Activated CD8-positive, alpha-beta T cell treated with anti-CD3 and anti-CD28 coated beads for 36 hours (primary cell): ENCODE data around the gene TPI1. TPM values are rescaled to one million over a fixed set of nuclear protein-coding genes. Genes with fewer than 3 reads are reported as not detected.
"Not testable (repeated sequence)": the region's sequence is repeated elsewhere in the genome, so short reads cannot be mapped to it uniquely, and the experiment has no call there.

ENCODE experiments used
- ATAC-seq: fragments of 200-7000 bp; cut with Tn5 transposase; one replicate; pipeline ENCODE4 v1.10.0; 2021; ENCODE audit warnings: mild to moderate bottlenecking, moderate library complexity
- CTCF ChIA-PET: fragments of 350-600 bp; sonication (Branson Sonifier 250); formaldehyde crosslinking; loops from one replicate; lab custom pipeline; 2021; ENCODE audit warnings: antibody characterized with exemption; lab: Charles Lee
- POLR2A ChIA-PET: fragments of 350-600 bp; sonication (Branson Sonifier 250); formaldehyde crosslinking; loops from one replicate; lab custom pipeline; 2021; ENCODE audit warnings: antibody characterized with exemption; lab: Charles Lee
- DNase-seq: peaks from one replicate; pipeline ENCODE4 v3.0.0-alpha.2; 2020
- H3K27ac Mint-ChIP-seq: one replicate; pipeline ENCODE4 v1.8.0; 2021; ENCODE audit warnings: mild to moderate bottlenecking, mixed read lengths
- H3K27me3 Mint-ChIP-seq: one replicate; pipeline ENCODE4 v1.8.0; 2021; ENCODE audit warnings: mixed read lengths
- H3K36me3 Mint-ChIP-seq: one replicate; pipeline ENCODE4 v1.8.0; 2021; ENCODE audit warnings: low read depth, mixed read lengths
- H3K4me1 Mint-ChIP-seq: one replicate; pipeline ENCODE4 v1.8.0; 2021; ENCODE audit warnings: low read depth, mixed read lengths
- H3K4me3 Mint-ChIP-seq: one replicate; pipeline ENCODE4 v1.8.0; 2021; ENCODE audit warnings: mild to moderate bottlenecking, moderate library complexity, mixed read lengths
- H3K9me3 Mint-ChIP-seq: one replicate; pipeline ENCODE4 v1.8.0; 2021; ENCODE audit warnings: mixed read lengths
- intact Hi-C: fragments of 100-400 bp; cut with micrococcal nuclease; formaldehyde crosslinking; loops from one replicate; pipeline ENCODE4 v1.10.0; 2022
- total RNA-seq, 2 experiments: library from RNA; stranded (reverse); gene quantifications; one replicate each; pipeline ENCODE4 v1.2.3, GENCODE V29; 2021
- TF ChIP-seq, protein P1 (sequence below): fragments of 200-600 bp; IDR thresholded peaks from one replicate; pipeline ENCODE4 v1.8.0; 2022; ENCODE audit warnings: antibody characterized with exemption, mild to moderate bottlenecking

The TPI1 gene
- total RNA-seq, 2 experiments from 2014 or later: 1,714 to 1,776 TPM

- ATAC-seq: no peak
- Mint-ChIP-seq H3K9me3 (no peaks in the 10 kb centered on the region), H3K36me3 (peaks cover 6% of the 10 kb centered on the region), H3K27me3 (no peaks in the 10 kb centered on the region), H3K4me3 (no peak overlapping the region), H3K27ac (no peak overlapping the region), H3K4me1 (no peaks in the 10 kb centered on the region)
- intact Hi-C loops: no loop called here
- DNase-seq: no peak
- POLR2A ChIA-PET: interaction anchor here (1.1 to 6.6 kb wide), 2 partner anchors 13 to 60 kb away, joined by 3 to 79 read pairs; partner anchors contain the start of genes C12orf57, RNU7-1, SPSB2 and TPI1
- CTCF ChIA-PET: interaction anchor here (5.7 kb wide), 1 partner anchor 11 kb away, joined by 30 read pairs; the partner anchor contains the start of gene SPSB2
- TF ChIP-seq, protein P1, sequence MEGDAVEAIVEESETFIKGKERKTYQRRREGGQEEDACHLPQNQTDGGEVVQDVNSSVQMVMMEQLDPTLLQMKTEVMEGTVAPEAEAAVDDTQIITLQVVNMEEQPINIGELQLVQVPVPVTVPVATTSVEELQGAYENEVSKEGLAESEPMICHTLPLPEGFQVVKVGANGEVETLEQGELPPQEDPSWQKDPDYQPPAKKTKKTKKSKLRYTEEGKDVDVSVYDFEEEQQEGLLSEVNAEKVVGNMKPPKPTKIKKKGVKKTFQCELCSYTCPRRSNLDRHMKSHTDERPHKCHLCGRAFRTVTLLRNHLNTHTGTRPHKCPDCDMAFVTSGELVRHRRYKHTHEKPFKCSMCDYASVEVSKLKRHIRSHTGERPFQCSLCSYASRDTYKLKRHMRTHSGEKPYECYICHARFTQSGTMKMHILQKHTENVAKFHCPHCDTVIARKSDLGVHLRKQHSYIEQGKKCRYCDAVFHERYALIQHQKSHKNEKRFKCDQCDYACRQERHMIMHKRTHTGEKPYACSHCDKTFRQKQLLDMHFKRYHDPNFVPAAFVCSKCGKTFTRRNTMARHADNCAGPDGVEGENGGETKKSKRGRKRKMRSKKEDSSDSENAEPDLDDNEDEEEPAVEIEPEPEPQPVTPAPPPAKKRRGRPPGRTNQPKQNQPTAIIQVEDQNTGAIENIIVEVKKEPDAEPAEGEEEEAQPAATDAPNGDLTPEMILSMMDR: no peak
Observed at GRCh38 chr12:6883683-6884082, 16.4 kb downstream of the TPI1 start.

- POLR2A ChIA-PET: interaction anchor here (1.1 to 6.6 kb wide), 2 partner anchors 8 to 14 kb away, joined by 8 to 79 read pairs; partner anchors contain the start of genes SPSB2 and TPI1
- CTCF ChIA-PET: interaction anchor here (5.7 kb wide), 1 partner anchor 12 kb away, joined by 30 read pairs; the partner anchor contains the start of gene SPSB2
- Mint-ChIP-seq H3K9me3 (no peaks in the 10 kb centered on the region), H3K4me3 (no peak overlapping the region), H3K27me3 (no peaks in the 10 kb centered on the region), H3K36me3 (peaks cover 6% of the 10 kb centered on the region), H3K27ac (no peak overlapping the region), H3K4me1 (no peaks in the 10 kb centered on the region)
- DNase-seq (no peak), ATAC-seq (no peak)
- TF ChIP-seq, protein P1: no peak
- intact Hi-C loops: no loop called here
Observed at GRCh38 chr12:6884539-6884938, 17.2 kb downstream of the TPI1 start.

- intact Hi-C loops: not testable (repeated sequence)
Observed at GRCh38 chr12:6886206-6886999, 19.1 kb downstream of the TPI1 start.

DNA sequence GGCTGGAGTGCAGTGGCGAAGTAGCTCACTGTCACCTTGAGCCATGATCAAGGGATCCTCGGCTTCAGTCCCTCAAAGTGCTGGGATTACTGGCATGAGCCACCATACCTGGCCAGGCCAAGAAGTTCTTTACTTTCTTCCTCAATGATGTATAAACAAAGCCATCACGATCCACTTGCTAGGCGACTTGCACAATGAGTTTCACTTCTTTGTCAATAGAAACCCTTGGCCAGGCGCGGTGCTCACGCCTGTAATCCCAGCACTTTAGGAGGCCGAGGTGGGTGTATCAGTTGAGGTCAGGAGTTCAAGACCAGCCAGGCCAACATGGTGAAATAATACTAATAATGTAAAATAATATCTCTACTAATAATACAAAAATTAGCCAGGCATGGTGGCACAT, 20.1 kb downstream of the TPI1 start:
- ChIA-PET POLR2A (interaction anchor here (1.1 kb wide), 1 partner anchor 15 kb away, joined by 4 read pairs; the partner anchor contains the start of gene SPSB2), CTCF (no interaction called here)
- Mint-ChIP-seq H3K27ac (no peak overlapping the region), H3K4me3 (no peak overlapping the region), H3K9me3 (no peaks in the 10 kb centered on the region), H3K4me1 (peaks cover 16% of the 10 kb centered on the region), H3K27me3 (no peaks in the 10 kb centered on the region), H3K36me3 (peaks cover 6% of the 10 kb centered on the region)
- TF ChIP-seq, protein P1: no peak
- ATAC-seq (no peak), DNase-seq (no peak)
- intact Hi-C loops: no loop called here

More at GRCh38 chr12:6886206-6886999, 19.1 kb downstream of the TPI1 start:
- POLR2A ChIA-PET: interaction anchor here (6.6 kb wide), 1 partner anchor 16 kb away, joined by 79 read pairs; the partner anchor contains the start of genes SPSB2 and TPI1
- CTCF ChIA-PET: interaction anchor here (1.1 to 5.7 kb wide), 2 partner anchors 13 to 17 kb away, joined by 5 to 30 read pairs; partner anchors contain the start of gene SPSB2
- not testable (repeated sequence) for H3K27me3 Mint-ChIP-seq, H3K36me3 Mint-ChIP-seq, H3K4me3 Mint-ChIP-seq, H3K9me3 Mint-ChIP-seq, ATAC-seq, H3K4me1 Mint-ChIP-seq, H3K27ac Mint-ChIP-seq, DNase-seq

GRCh38 chr12:6888360-6888759, 21.0 kb downstream of the TPI1 start:
- CTCF ChIA-PET: no interaction called here
- no peak overlapping the region for H3K27ac Mint-ChIP-seq

GRCh38 chr12:6888794-6889193, 21.5 kb downstream of the TPI1 start:
- POLR2A ChIA-PET: interaction anchor here (1.4 kb wide), 1 partner anchor 17 kb away, joined by 5 read pairs; no protein-coding TSS in a partner anchor
- H3K4me3 Mint-ChIP-seq: not testable (repeated sequence)

More at GRCh38 chr12:6888360-6888759, 21.0 kb downstream of the TPI1 start:
- DNase-seq (no peak), ATAC-seq (no peak)
- Mint-ChIP-seq H3K27me3 (no peaks in the 10 kb centered on the region), H3K4me3 (no peak overlapping the region), H3K9me3 (no peaks in the 10 kb centered on the region), H3K36me3 (peaks cover 8% of the 10 kb centered on the region), H3K4me1 (peaks cover 16% of the 10 kb centered on the region)
- POLR2A ChIA-PET: interaction anchor here (1.1 kb wide), 1 partner anchor 16 kb away, joined by 4 read pairs; the partner anchor contains the start of gene SPSB2
- intact Hi-C loops: no loop called here
- TF ChIP-seq, protein P1: no peak

GRCh38 chr12:6889775-6890573, 22.6 kb downstream of the TPI1 start:
- Mint-ChIP-seq H3K4me3 (peak overlapping the region; percentile 73), H3K27ac (peak overlapping the region; percentile 91), H3K4me1 (peaks cover 16% of the 10 kb centered on the region)
- CTCF ChIA-PET, DNase-seq, H3K36me3 Mint-ChIP-seq, H3K27me3 Mint-ChIP-seq, H3K9me3 Mint-ChIP-seq, ATAC-seq, intact Hi-C loops: not testable (repeated sequence)
- POLR2A ChIA-PET: interaction anchor here (1.4 kb wide), 1 partner anchor 18 kb away, joined by 5 read pairs; no protein-coding TSS in a partner anchor

More at GRCh38 chr12:6888794-6889193, 21.5 kb downstream of the TPI1 start:
- intact Hi-C loops, DNase-seq, CTCF ChIA-PET, ATAC-seq, H3K27me3 Mint-ChIP-seq, H3K9me3 Mint-ChIP-seq, H3K27ac Mint-ChIP-seq, H3K36me3 Mint-ChIP-seq: not testable (repeated sequence)
- H3K4me1 Mint-ChIP-seq: peaks cover 16% of the 10 kb centered on the region
